Activated CD8-positive, alpha-beta T cell treated with anti-CD3 and anti-CD28 coated beads, Interleukin-2, amount 10 ng/mL, durations not matched to agents 7 days and 5 days (primary cell): ENCODE measurements around the gene FBXO11. TPM values are rescaled to one million over a fixed set of nuclear protein-coding genes. Genes with fewer than 3 reads are reported as not detected.
"Not testable (repeated sequence)": the region's sequence is repeated elsewhere in the genome, so short reads cannot be mapped to it uniquely, and the experiment has no call there.

Experiments
- ATAC-seq: fragments of 150-1000 bp; cut with Tn5 transposase; one replicate; pipeline ENCODE4 v1.10.0; 2021; ENCODE audit warnings: moderate library complexity
- CTCF ChIA-PET: fragments of 350-600 bp; sonication (Branson Sonifier 250); formaldehyde crosslinking; loops from one replicate; lab custom pipeline; 2021; ENCODE audit warnings: antibody characterized with exemption; lab: Charles Lee
- POLR2A ChIA-PET: fragments of 350-600 bp; sonication (Branson Sonifier 250); formaldehyde crosslinking; loops from one replicate; lab custom pipeline; 2021; ENCODE audit warnings: antibody characterized with exemption; lab: Charles Lee
- DNase-seq: peaks from one replicate; pipeline ENCODE4 v3.0.0-alpha.2; 2020
- H3K27ac Mint-ChIP-seq: one replicate; pipeline ENCODE4 v1.8.0; 2021; ENCODE audit warnings: mild to moderate bottlenecking, mixed read lengths
- H3K27me3 Mint-ChIP-seq: one replicate; pipeline ENCODE4 v1.8.0; 2021; ENCODE audit warnings: low read depth, mixed read lengths
- H3K36me3 Mint-ChIP-seq: one replicate; pipeline ENCODE4 v1.8.0; 2021; ENCODE audit warnings: low read depth, mixed read lengths
- H3K4me1 Mint-ChIP-seq: one replicate; pipeline ENCODE4 v1.8.0; 2021; ENCODE audit warnings: low read depth, mixed read lengths
- H3K4me3 Mint-ChIP-seq: one replicate; pipeline ENCODE4 v1.8.0; 2021; ENCODE audit warnings: mild to moderate bottlenecking, mixed read lengths
- H3K9me3 Mint-ChIP-seq: one replicate; pipeline ENCODE4 v1.8.0; 2022; ENCODE audit warnings: mixed read lengths; ENCODE audit not compliant: insufficient read depth
- total RNA-seq, 2 experiments: library from RNA; stranded (reverse); gene quantifications; one replicate each; pipeline ENCODE4 v1.2.3, GENCODE V29; 2021

FBXO11 gene
- total RNA-seq, 2 experiments from 2014 or later: 49.1 to 51.9 TPM

- H3K36me3 Mint-ChIP-seq: peaks cover 29% of the 10 kb centered on the region
- no peak overlapping the region for H3K4me3 Mint-ChIP-seq
- ATAC-seq (no peak), DNase-seq (no peak)
- no peaks in the 10 kb centered on the region for H3K27me3 Mint-ChIP-seq
- POLR2A ChIA-PET: interaction anchor here (0.6 kb wide), 1 partner anchor 14 kb away, joined by 3 read pairs; no protein-coding TSS in a partner anchor
- H3K4me1 Mint-ChIP-seq: peaks cover 38% of the 10 kb centered on the region
- H3K9me3 Mint-ChIP-seq: no peaks in the 10 kb centered on the region
- H3K27ac Mint-ChIP-seq: no peak overlapping the region
- CTCF ChIA-PET: interaction anchor here (9.4 kb wide), 1 partner anchor 12 kb away, joined by 51 read pairs; no protein-coding TSS in a partner anchor
Observed at GRCh38 chr2:47869859-47870595, 36.3 kb downstream of the FBXO11 start.

- Mint-ChIP-seq H3K9me3 (no peaks in the 10 kb centered on the region), H3K36me3 (peaks cover 29% of the 10 kb centered on the region), H3K4me1 (peaks cover 42% of the 10 kb centered on the region), H3K27me3 (no peaks in the 10 kb centered on the region), H3K4me3 (no peak overlapping the region), H3K27ac (no peak overlapping the region)
- POLR2A ChIA-PET: no interaction called here
- CTCF ChIA-PET: interaction anchor here (9.4 kb wide), 1 partner anchor 11 kb away, joined by 51 read pairs; no protein-coding TSS in a partner anchor
- ATAC-seq (peak; percentile 13), DNase-seq (no peak)
Observed at GRCh38 chr2:47868611-47869352, 37.5 kb downstream of the FBXO11 start.

GRCh38 chr2:47867205-47867604 is 39.1 kb downstream of the FBXO11 start:
- Mint-ChIP-seq H3K27ac (no peak overlapping the region), H3K4me1 (peaks cover 40% of the 10 kb centered on the region), H3K27me3 (no peaks in the 10 kb centered on the region), H3K9me3 (no peaks in the 10 kb centered on the region), H3K36me3 (peaks cover 28% of the 10 kb centered on the region), H3K4me3 (no peak overlapping the region)
- POLR2A ChIA-PET: interaction anchor here (0.8 kb wide), 1 partner anchor 84 kb away, joined by 3 read pairs; the partner anchor contains the start of gene MSH6
- ATAC-seq: no peak
- DNase-seq: no peak
- CTCF ChIA-PET: interaction anchor here (1.1 to 9.4 kb wide), 3 partner anchors 9 to 14 kb away, joined by 3 to 51 read pairs (median 3); no protein-coding TSS in a partner anchor

GRCh38 chr2:47864566-47864965 is 41.7 kb downstream of the FBXO11 start:
- CTCF ChIA-PET: interaction anchor here (1.9 kb wide), 1 partner anchor 242 kb away, joined by 4 read pairs; no protein-coding TSS in a partner anchor
- Mint-ChIP-seq H3K27me3 (no peaks in the 10 kb centered on the region), H3K27ac (no peak overlapping the region), H3K36me3 (peaks cover 18% of the 10 kb centered on the region), H3K4me1 (peaks cover 21% of the 10 kb centered on the region), H3K9me3 (no peaks in the 10 kb centered on the region), H3K4me3 (no peak overlapping the region)
- POLR2A ChIA-PET: no interaction called here
- ATAC-seq: no peak
- no peak for DNase-seq

GRCh38 chr2:47862949-47863348 is 43.3 kb downstream of the FBXO11 start:
- Mint-ChIP-seq H3K27ac (no peak overlapping the region), H3K36me3 (peaks cover 10% of the 10 kb centered on the region), H3K27me3 (no peaks in the 10 kb centered on the region), H3K4me1 (peaks cover 21% of the 10 kb centered on the region), H3K4me3 (no peak overlapping the region), H3K9me3 (no peaks in the 10 kb centered on the region)
- DNase-seq: no peak
- ChIA-PET CTCF (interaction anchor here (0.5 to 1.4 kb wide), 2 partner anchors 244 to 513 kb away, joined by 3 to 5 read pairs; no protein-coding TSS in a partner anchor), POLR2A (no interaction called here)
- ATAC-seq: no peak

- H3K27ac Mint-ChIP-seq, H3K27me3 Mint-ChIP-seq, H3K4me3 Mint-ChIP-seq, POLR2A ChIA-PET, H3K9me3 Mint-ChIP-seq, DNase-seq, ATAC-seq, H3K36me3 Mint-ChIP-seq: not testable (repeated sequence)
- CTCF ChIA-PET: interaction anchor here (1.2 to 1.5 kb wide), 2 partner anchors 13 to 254 kb away, joined by 3 read pairs; no protein-coding TSS in a partner anchor
- H3K4me1 Mint-ChIP-seq: peaks cover 16% of the 10 kb centered on the region
Observed at GRCh38 chr2:47853067-47853777, 53.1 kb downstream of the FBXO11 start.

- Mint-ChIP-seq H3K4me3 (no peak overlapping the region), H3K4me1 (no peaks in the 10 kb centered on the region), H3K36me3 (peaks cover 9% of the 10 kb centered on the region), H3K9me3 (no peaks in the 10 kb centered on the region), H3K27me3 (no peaks in the 10 kb centered on the region), H3K27ac (no peak overlapping the region)
- DNase-seq: no peak
- ATAC-seq: no peak
- ChIA-PET POLR2A (no interaction called here), CTCF (interaction anchor here (0.9 to 1.4 kb wide), 4 partner anchors 7 to 565 kb away, joined by 3 read pairs; no protein-coding TSS in a partner anchor)
Observed at GRCh38 chr2:47850198-47850597, 56.1 kb downstream of the FBXO11 start.

GRCh38 chr2:47849368-47849767 is 56.9 kb downstream of the FBXO11 start:
- CTCF ChIA-PET: interaction anchor here (0.9 to 1.1 kb wide), 2 partner anchors 8 to 11 kb away, joined by 3 read pairs; no protein-coding TSS in a partner anchor
- no peaks in the 10 kb centered on the region for H3K9me3 Mint-ChIP-seq
- H3K4me1 Mint-ChIP-seq: no peaks in the 10 kb centered on the region
- ATAC-seq (no peak), DNase-seq (no peak)
- no peak overlapping the region for H3K4me3 Mint-ChIP-seq
- no peak overlapping the region for H3K27ac Mint-ChIP-seq
- H3K27me3 Mint-ChIP-seq: no peaks in the 10 kb centered on the region
- H3K36me3 Mint-ChIP-seq: peaks cover 9% of the 10 kb centered on the region
- POLR2A ChIA-PET: no interaction called here

- DNase-seq: no peak
- no peak overlapping the region for H3K4me3 Mint-ChIP-seq
- peaks cover 17% of the 10 kb centered on the region for H3K36me3 Mint-ChIP-seq
- H3K9me3 Mint-ChIP-seq: no peaks in the 10 kb centered on the region
- POLR2A ChIA-PET: no interaction called here
- no peak for ATAC-seq
- no peak overlapping the region for H3K27ac Mint-ChIP-seq
- H3K27me3 Mint-ChIP-seq: no peaks in the 10 kb centered on the region
- peaks cover 4% of the 10 kb centered on the region for H3K4me1 Mint-ChIP-seq
- CTCF ChIA-PET: no interaction called here
Observed at GRCh38 chr2:47844162-47844561, 62.1 kb downstream of the FBXO11 start.

- Mint-ChIP-seq H3K27ac (no peak overlapping the region), H3K4me1 (peaks cover 4% of the 10 kb centered on the region), H3K9me3 (no peaks in the 10 kb centered on the region), H3K4me3 (no peak overlapping the region), H3K36me3 (peaks cover 22% of the 10 kb centered on the region), H3K27me3 (no peaks in the 10 kb centered on the region)
- CTCF ChIA-PET: interaction anchor here (0.6 to 2.2 kb wide), 2 partner anchors 14 to 508 kb away, joined by 3 to 11 read pairs; no protein-coding TSS in a partner anchor
- DNase-seq (no peak), ATAC-seq (no peak)
- POLR2A ChIA-PET: no interaction called here
Observed at GRCh38 chr2:47843407-47843806, 62.9 kb downstream of the FBXO11 start.

GRCh38 chr2:47842846-47843245 is 63.5 kb downstream of the FBXO11 start:
- ATAC-seq (no peak), DNase-seq (no peak)
- Mint-ChIP-seq H3K27ac (no peak overlapping the region), H3K4me1 (peaks cover 4% of the 10 kb centered on the region), H3K9me3 (no peaks in the 10 kb centered on the region), H3K27me3 (no peaks in the 10 kb centered on the region), H3K4me3 (no peak overlapping the region), H3K36me3 (peaks cover 20% of the 10 kb centered on the region)
- ChIA-PET CTCF (interaction anchor here (0.6 to 2.2 kb wide), 4 partner anchors 15 to 508 kb away, joined by 3 to 11 read pairs (median 4); no protein-coding TSS in a partner anchor), POLR2A (no interaction called here)
